ENCODE measurements around the gene NHSL2.

The NHSL2 gene

DNA sequence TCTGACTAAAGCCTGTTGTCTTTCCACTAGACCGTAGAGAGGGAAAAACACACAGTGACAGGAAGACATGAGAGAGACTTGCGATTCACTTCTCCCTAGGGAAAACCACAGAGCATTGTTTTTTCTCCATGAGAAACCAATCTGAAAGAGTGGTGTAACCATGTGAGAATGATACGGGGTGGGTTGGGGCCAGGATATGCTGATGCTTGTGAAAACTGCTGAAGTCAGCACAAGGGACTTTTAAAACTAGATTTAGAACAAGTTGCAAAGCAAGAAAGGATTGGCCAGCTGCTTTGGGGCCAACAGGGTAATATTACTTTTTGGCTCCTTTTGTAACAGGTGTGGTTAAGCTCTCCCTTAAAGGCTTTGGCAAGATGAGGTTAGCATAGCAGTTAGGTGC, 66.1 kb downstream of the NHSL2 start:
- Histone ChIP-seq H3K4me3 (ENCODE audit: low read depth in 1 of 2, low read length in 2 of 2) (no peak overlapping the region), H3K27me3 (ENCODE audit: control insufficient read depth in 1 of 2, insufficient read depth in 2 of 2, low read length in 2 of 2) (no peaks in the 10 kb centered on the region), H3K27ac (ENCODE audit: low read depth, low read length) (no peak overlapping the region), H3K4me1 (ENCODE audit: control insufficient read depth in 1 of 2, insufficient read depth in 2 of 2, low read length in 2 of 2) (no peaks in the 10 kb centered on the region), H3K36me3 (ENCODE audit: control insufficient read depth in 1 of 2, insufficient read depth in 2 of 2, low read length in 2 of 2) (no peaks in the 10 kb centered on the region), H3K9me3 (ENCODE audit: control insufficient read depth in 1 of 2, low read length in 2 of 2) (no peaks in the 10 kb centered on the region), H3K9ac (ENCODE audit: low read depth in 1 of 2, low read length in 2 of 2) (no peak overlapping the region)

DNA sequence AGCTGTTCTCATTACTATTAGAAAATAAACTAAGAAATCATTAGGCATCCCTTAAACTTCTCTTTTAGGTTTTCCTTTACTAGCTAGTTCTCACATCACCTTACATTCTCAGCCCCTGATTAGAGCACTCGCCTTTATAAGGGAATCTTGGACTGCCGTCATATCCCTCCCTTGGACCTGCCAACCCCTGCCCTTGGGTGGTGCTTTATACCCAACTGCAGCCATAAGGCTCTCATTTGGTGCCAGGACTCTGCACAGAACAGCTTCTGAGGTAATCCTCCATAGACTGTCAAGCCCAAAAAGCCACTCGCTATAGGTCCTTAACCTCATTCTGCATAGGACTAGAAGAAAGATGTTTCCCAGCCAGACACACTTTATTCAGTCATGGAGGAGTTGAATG, 67.5 kb downstream of the NHSL2 start:
- Histone ChIP-seq H3K4me1 (ENCODE audit: control insufficient read depth in 1 of 2, insufficient read depth in 2 of 2, low read length in 2 of 2) (no peaks in the 10 kb centered on the region), H3K36me3 (ENCODE audit: control insufficient read depth in 1 of 2, insufficient read depth in 2 of 2, low read length in 2 of 2) (no peaks in the 10 kb centered on the region), H3K27ac (ENCODE audit: low read depth, low read length) (no peak overlapping the region), H3K4me3 (ENCODE audit: low read depth in 1 of 2, low read length in 2 of 2) (no peak overlapping the region), H3K27me3 (ENCODE audit: control insufficient read depth in 1 of 2, insufficient read depth in 2 of 2, low read length in 2 of 2) (no peaks in the 10 kb centered on the region), H3K9me3 (ENCODE audit: control insufficient read depth in 1 of 2, low read length in 2 of 2) (no peaks in the 10 kb centered on the region), H3K9ac (ENCODE audit: low read depth in 1 of 2, low read length in 2 of 2) (no peak overlapping the region)

DNA sequence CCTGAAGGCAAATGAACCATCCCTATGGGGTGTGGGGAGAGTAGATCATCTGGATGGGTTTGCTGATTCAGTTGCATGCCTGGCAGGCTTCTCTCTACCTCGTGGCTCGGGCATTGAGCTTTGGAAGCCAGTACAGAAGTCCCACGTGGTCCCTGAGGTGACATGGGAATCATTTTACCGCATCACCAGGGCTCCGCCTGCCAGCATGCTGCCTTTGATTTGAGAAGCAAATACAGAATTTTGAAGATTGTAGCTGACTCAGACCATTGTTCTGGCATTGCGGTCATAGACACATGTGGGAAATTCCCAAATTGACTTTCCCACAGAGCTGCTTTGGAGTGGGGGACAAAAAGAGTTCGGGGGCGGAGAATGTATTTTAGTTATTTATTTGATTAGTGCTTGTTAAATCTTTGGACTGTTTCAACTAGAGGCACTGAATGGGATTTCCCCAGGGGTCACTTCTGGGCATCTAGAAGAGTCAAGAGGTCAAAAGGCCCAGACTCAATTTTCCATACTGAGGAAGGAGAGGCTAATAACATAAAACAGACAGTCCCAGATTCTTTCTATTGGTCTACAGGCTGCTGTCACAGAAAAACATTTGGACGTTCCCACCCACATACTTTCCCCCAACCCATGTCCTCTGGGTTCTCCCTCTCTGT, 79.3 kb downstream of the NHSL2 start:
- Histone ChIP-seq H3K36me3 (ENCODE audit: control insufficient read depth in 1 of 2, insufficient read depth in 2 of 2, low read length in 2 of 2) (no peaks in the 10 kb centered on the region), H3K4me1 (ENCODE audit: control insufficient read depth in 1 of 2, insufficient read depth in 2 of 2, low read length in 2 of 2) (no peaks in the 10 kb centered on the region), H3K9me3 (ENCODE audit: control insufficient read depth in 1 of 2, low read length in 2 of 2) (no peaks in the 10 kb centered on the region), H3K27ac (ENCODE audit: low read depth, low read length) (no peak overlapping the region), H3K27me3 (ENCODE audit: control insufficient read depth in 1 of 2, insufficient read depth in 2 of 2, low read length in 2 of 2) (no peaks in the 10 kb centered on the region), H3K4me3 (ENCODE audit: low read depth in 1 of 2, low read length in 2 of 2) (no peak overlapping the region), H3K9ac (ENCODE audit: low read depth in 1 of 2, low read length in 2 of 2) (no peak overlapping the region)

DNA sequence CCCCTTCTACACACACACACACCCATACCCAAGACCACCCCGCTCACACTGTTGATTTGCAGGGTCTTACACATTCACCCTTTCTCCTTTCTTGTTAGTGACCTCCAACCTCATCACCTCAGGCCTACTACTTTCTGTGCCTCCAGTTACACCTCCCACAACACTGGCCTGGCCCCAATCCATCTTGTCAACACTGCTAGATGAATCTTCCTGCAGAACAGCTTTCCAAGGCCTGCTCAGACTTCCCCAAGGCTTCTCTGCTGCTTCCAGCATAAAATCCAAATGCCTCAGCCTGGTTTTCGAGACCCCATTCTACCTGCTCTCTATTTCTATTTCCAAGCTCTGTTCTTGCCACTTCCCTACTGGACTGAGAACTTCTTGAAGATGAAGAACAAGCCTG, 79.9 kb downstream of the NHSL2 start:
- H3K9me3 ChIP-seq (ENCODE audit: control insufficient read depth in 1 of 2, low read length in 2 of 2), result no peaks in the 10 kb centered on the region
- no peak overlapping the region for H3K4me3 ChIP-seq (ENCODE audit: low read depth in 1 of 2, low read length in 2 of 2)
- H3K36me3 ChIP-seq (ENCODE audit: control insufficient read depth in 1 of 2, insufficient read depth in 2 of 2, low read length in 2 of 2), result no peaks in the 10 kb centered on the region
- no peaks in the 10 kb centered on the region for H3K27me3 ChIP-seq (ENCODE audit: control insufficient read depth in 1 of 2, insufficient read depth in 2 of 2, low read length in 2 of 2)
- H3K27ac ChIP-seq (ENCODE audit: low read depth, low read length), result no peak overlapping the region
- H3K4me1 ChIP-seq (ENCODE audit: control insufficient read depth in 1 of 2, insufficient read depth in 2 of 2, low read length in 2 of 2), result no peaks in the 10 kb centered on the region
- no peak overlapping the region for H3K9ac ChIP-seq (ENCODE audit: low read depth in 1 of 2, low read length in 2 of 2)

DNA sequence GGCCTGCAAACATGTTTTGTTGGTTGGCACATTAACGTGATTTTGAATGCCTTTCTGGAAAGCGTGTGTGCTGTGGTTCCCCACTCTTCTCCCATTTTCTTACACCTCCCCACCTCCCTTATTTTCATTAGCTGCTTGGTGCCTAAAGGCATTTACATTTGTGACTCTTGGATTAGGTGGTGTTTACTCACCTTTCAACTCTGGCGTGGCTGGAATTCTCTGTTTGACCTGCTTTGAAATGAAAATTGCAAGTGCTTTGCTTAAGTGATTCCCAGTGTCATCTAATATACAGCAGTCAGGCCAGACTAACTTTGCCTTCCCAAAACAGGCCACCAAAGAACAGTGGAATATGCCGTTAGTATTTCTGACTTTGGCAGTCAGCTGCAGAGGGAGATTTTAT, 80.5 kb downstream of the NHSL2 start:
- no peak overlapping the region for H3K27ac ChIP-seq (ENCODE audit: low read depth, low read length)
- H3K4me1 ChIP-seq (ENCODE audit: control insufficient read depth in 1 of 2, insufficient read depth in 2 of 2, low read length in 2 of 2), result no peaks in the 10 kb centered on the region
- H3K9ac ChIP-seq (ENCODE audit: low read depth in 1 of 2, low read length in 2 of 2), result no peak overlapping the region
- H3K4me3 ChIP-seq (ENCODE audit: low read depth in 1 of 2, low read length in 2 of 2), result no peak overlapping the region
- no peaks in the 10 kb centered on the region for H3K9me3 ChIP-seq (ENCODE audit: control insufficient read depth in 1 of 2, low read length in 2 of 2)
- no peaks in the 10 kb centered on the region for H3K27me3 ChIP-seq (ENCODE audit: control insufficient read depth in 1 of 2, insufficient read depth in 2 of 2, low read length in 2 of 2)
- H3K36me3 ChIP-seq (ENCODE audit: control insufficient read depth in 1 of 2, insufficient read depth in 2 of 2, low read length in 2 of 2), result no peaks in the 10 kb centered on the region

DNA sequence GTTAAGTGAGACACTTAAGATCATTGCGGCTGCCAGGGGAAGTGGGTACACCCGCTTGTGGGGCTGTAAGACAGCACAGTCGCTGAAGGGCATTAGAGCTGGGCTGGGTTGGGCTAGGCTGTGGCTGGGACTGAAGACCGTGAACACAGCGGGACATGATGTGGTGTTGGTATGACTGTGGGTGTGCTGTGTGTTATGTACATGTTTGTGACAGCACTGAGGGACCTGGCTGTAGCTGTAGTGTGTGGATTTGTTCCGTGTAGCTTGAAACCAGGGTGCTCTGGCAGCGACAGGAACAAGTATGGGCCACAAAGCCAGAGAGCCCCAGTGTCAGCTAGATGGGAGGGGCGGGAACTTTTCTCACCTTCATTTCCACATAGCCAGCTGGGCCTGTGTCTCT, 82.1 kb downstream of the NHSL2 start:
- Histone ChIP-seq H3K27ac (ENCODE audit: low read depth, low read length) (no peak overlapping the region), H3K4me3 (ENCODE audit: low read depth in 1 of 2, low read length in 2 of 2) (no peak overlapping the region), H3K9ac (ENCODE audit: low read depth in 1 of 2, low read length in 2 of 2) (no peak overlapping the region), H3K36me3 (ENCODE audit: control insufficient read depth in 1 of 2, insufficient read depth in 2 of 2, low read length in 2 of 2) (no peaks in the 10 kb centered on the region), H3K27me3 (ENCODE audit: control insufficient read depth in 1 of 2, insufficient read depth in 2 of 2, low read length in 2 of 2) (no peaks in the 10 kb centered on the region), H3K4me1 (ENCODE audit: control insufficient read depth in 1 of 2, insufficient read depth in 2 of 2, low read length in 2 of 2) (no peaks in the 10 kb centered on the region), H3K9me3 (ENCODE audit: control insufficient read depth in 1 of 2, low read length in 2 of 2) (no peaks in the 10 kb centered on the region)

DNA sequence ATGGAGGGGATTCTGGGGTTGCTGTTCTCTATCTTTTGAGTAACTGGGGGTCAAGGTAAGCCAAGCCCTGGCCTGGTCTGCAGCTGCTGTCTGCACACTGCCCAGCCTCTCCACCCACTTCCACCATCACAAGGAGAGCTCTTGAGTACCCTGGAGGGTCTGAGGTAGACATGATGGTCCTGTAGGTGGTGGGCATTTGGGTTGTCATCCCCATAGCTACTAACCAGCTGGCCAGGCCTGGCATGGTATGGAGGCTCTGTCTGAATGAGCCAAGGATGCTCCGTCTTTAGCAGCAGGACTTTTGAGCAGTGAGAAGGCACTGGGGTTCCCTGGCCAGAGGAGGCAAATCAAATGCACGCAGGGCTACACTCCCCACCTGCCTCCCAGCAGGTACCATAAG, 82.7 kb downstream of the NHSL2 start:
- Histone ChIP-seq H3K4me1 (ENCODE audit: control insufficient read depth in 1 of 2, insufficient read depth in 2 of 2, low read length in 2 of 2) (no peaks in the 10 kb centered on the region), H3K36me3 (ENCODE audit: control insufficient read depth in 1 of 2, insufficient read depth in 2 of 2, low read length in 2 of 2) (no peaks in the 10 kb centered on the region), H3K9ac (ENCODE audit: low read depth in 1 of 2, low read length in 2 of 2) (no peak overlapping the region), H3K27ac (ENCODE audit: low read depth, low read length) (no peak overlapping the region), H3K4me3 (ENCODE audit: low read depth in 1 of 2, low read length in 2 of 2) (no peak overlapping the region), H3K9me3 (ENCODE audit: control insufficient read depth in 1 of 2, low read length in 2 of 2) (no peaks in the 10 kb centered on the region), H3K27me3 (ENCODE audit: control insufficient read depth in 1 of 2, insufficient read depth in 2 of 2, low read length in 2 of 2) (no peaks in the 10 kb centered on the region)

DNA sequence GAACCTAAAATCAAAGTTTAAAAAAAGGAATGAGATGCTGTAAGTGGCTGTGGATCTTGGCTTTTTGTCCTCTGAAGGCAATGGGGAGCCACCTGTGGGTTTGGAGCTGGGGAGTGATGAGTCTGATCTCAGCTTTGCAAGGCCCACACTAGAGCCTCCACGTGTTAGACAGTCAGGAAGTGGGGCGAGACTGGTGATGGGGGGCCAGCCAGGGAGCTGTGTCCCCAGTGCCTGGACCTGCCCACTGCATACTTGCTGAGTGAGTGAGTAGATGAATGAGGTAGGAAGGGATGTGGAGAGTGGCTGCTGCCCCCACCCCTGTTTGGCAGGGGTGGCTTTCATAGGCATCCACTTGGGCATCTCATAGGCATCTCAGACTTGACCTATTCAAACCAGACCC, 84.0 kb downstream of the NHSL2 start:
- no peaks in the 10 kb centered on the region for H3K4me1 ChIP-seq (ENCODE audit: control insufficient read depth in 1 of 2, insufficient read depth in 2 of 2, low read length in 2 of 2)
- no peaks in the 10 kb centered on the region for H3K9me3 ChIP-seq (ENCODE audit: control insufficient read depth in 1 of 2, low read length in 2 of 2)
- H3K27me3 ChIP-seq (ENCODE audit: control insufficient read depth in 1 of 2, insufficient read depth in 2 of 2, low read length in 2 of 2), result no peaks in the 10 kb centered on the region
- H3K9ac ChIP-seq (ENCODE audit: low read depth in 1 of 2, low read length in 2 of 2), result no peak overlapping the region
- no peak overlapping the region for H3K27ac ChIP-seq (ENCODE audit: low read depth, low read length)
- no peak overlapping the region for H3K4me3 ChIP-seq (ENCODE audit: low read depth in 1 of 2, low read length in 2 of 2)
- H3K36me3 ChIP-seq (ENCODE audit: control insufficient read depth in 1 of 2, insufficient read depth in 2 of 2, low read length in 2 of 2), result no peaks in the 10 kb centered on the region

DNA sequence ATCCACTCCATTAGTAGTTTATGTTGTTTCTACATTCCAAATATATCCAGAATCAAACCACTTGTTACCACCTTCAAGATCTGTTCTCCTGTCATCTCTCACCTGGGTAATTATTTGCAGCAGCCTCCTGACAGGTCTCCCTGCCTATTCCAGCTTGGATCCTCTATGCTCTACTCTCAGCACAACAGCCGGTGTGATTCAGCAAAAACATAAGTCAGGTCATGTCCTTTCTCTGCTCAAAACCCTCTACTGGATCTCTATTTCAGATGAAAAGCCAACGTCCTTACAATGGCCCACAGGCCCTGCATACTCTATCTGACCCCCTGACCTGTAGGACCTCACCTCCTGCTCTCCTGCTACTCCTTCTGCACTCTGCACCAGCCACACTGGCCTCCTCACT, 84.5 kb downstream of the NHSL2 start:
- Histone ChIP-seq H3K27me3 (ENCODE audit: control insufficient read depth in 1 of 2, insufficient read depth in 2 of 2, low read length in 2 of 2) (no peaks in the 10 kb centered on the region), H3K4me3 (ENCODE audit: low read depth in 1 of 2, low read length in 2 of 2) (no peak overlapping the region), H3K9me3 (ENCODE audit: control insufficient read depth in 1 of 2, low read length in 2 of 2) (no peaks in the 10 kb centered on the region), H3K9ac (ENCODE audit: low read depth in 1 of 2, low read length in 2 of 2) (no peak overlapping the region), H3K4me1 (ENCODE audit: control insufficient read depth in 1 of 2, insufficient read depth in 2 of 2, low read length in 2 of 2) (no peaks in the 10 kb centered on the region), H3K27ac (ENCODE audit: low read depth, low read length) (no peak overlapping the region), H3K36me3 (ENCODE audit: control insufficient read depth in 1 of 2, insufficient read depth in 2 of 2, low read length in 2 of 2) (no peaks in the 10 kb centered on the region)

DNA sequence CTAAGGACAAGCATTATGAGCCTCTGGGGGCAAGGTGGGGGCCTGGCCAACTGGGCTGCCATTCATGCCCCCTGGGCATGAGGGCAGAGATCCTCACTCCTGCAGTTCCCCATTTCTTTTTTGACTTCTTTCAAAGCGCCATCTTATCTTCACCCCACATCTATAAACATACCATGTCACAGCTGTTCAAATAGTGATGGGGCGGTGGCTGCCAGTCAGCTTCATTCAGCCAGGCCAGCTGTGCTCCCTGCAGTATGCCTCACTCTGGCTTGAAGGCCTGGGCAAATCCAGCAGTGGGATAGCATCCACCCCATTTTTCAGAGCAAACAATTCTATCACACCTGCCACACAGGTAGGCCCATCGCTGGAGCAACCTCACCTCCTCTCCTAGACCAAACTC, 85.5 kb downstream of the NHSL2 start:
- no peaks in the 10 kb centered on the region for H3K9me3 ChIP-seq (ENCODE audit: control insufficient read depth in 1 of 2, low read length in 2 of 2)
- no peak overlapping the region for H3K27ac ChIP-seq (ENCODE audit: low read depth, low read length)
- no peaks in the 10 kb centered on the region for H3K27me3 ChIP-seq (ENCODE audit: control insufficient read depth in 1 of 2, insufficient read depth in 2 of 2, low read length in 2 of 2)
- no peaks in the 10 kb centered on the region for H3K4me1 ChIP-seq (ENCODE audit: control insufficient read depth in 1 of 2, insufficient read depth in 2 of 2, low read length in 2 of 2)
- no peak overlapping the region for H3K4me3 ChIP-seq (ENCODE audit: low read depth in 1 of 2, low read length in 2 of 2)
- no peak overlapping the region for H3K9ac ChIP-seq (ENCODE audit: low read depth in 1 of 2, low read length in 2 of 2)
- H3K36me3 ChIP-seq (ENCODE audit: control insufficient read depth in 1 of 2, insufficient read depth in 2 of 2, low read length in 2 of 2), result no peaks in the 10 kb centered on the region

DNA sequence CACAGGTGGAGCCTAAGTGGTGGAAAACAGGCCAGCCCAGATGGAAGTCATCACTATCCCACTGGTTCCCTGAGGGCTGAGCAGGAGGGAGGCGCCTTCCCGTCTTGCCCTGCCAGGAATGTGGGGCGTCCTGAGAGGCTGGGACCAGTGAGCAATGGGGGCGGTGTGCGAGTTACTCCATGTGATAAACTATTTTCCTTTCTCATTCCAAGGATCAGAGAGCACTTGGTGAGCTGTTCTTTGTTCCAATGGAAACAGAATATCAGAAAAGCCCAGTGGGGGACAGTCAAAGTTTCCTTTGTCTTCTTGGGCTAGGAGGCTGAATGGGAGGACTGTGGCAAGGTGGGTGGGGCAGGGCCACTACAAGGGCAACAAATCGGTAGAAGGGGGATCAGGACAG, 86.2 kb downstream of the NHSL2 start:
- no peaks in the 10 kb centered on the region for H3K27me3 ChIP-seq (ENCODE audit: control insufficient read depth in 1 of 2, insufficient read depth in 2 of 2, low read length in 2 of 2)
- H3K9me3 ChIP-seq (ENCODE audit: control insufficient read depth in 1 of 2, low read length in 2 of 2), result no peaks in the 10 kb centered on the region
- no peaks in the 10 kb centered on the region for H3K36me3 ChIP-seq (ENCODE audit: control insufficient read depth in 1 of 2, insufficient read depth in 2 of 2, low read length in 2 of 2)
- H3K4me3 ChIP-seq (ENCODE audit: low read depth in 1 of 2, low read length in 2 of 2), result no peak overlapping the region
- H3K27ac ChIP-seq (ENCODE audit: low read depth, low read length), result no peak overlapping the region
- H3K9ac ChIP-seq (ENCODE audit: low read depth in 1 of 2, low read length in 2 of 2), result no peak overlapping the region
- no peaks in the 10 kb centered on the region for H3K4me1 ChIP-seq (ENCODE audit: control insufficient read depth in 1 of 2, insufficient read depth in 2 of 2, low read length in 2 of 2)

Measured in duodenal mucosa (tissue), 2 donors.